BE2C (cell line): Measurements from ENCODE around the gene GALNT9.
"Not testable (repeated sequence)": the region's sequence is repeated elsewhere in the genome, so short reads cannot be mapped to it uniquely, and the experiment has no call there.

ENCODE experiments used
- DNase-seq: peaks from one replicate; pipeline ENCODE4 v3.0.0-alpha.2; 2020
- H3K27me3 ChIP-seq: fragments of 250-450 bp; sonication (Bioruptor Pico); 2 replicates; pipeline ENCODE4 v1.5.1; 2020; ENCODE audit warnings: mild to moderate bottlenecking
- H3K36me3 ChIP-seq: fragments of 250-450 bp; sonication (Bioruptor Pico); 2 replicates; pipeline ENCODE4 v1.5.1; 2020; ENCODE audit warnings: mild to moderate bottlenecking
- H3K4me1 ChIP-seq: fragments of 250-450 bp; sonication (Bioruptor Pico); 2 replicates; pipeline ENCODE4 v1.5.1; 2020
- H3K4me3 ChIP-seq: 2 replicates; pipeline ENCODE4 v1.5.1; 2011; ENCODE audit warnings: low read depth, low read length
- H3K9me3 ChIP-seq: fragments of 250-450 bp; sonication (Bioruptor Pico); 2 replicates; pipeline ENCODE4 v1.5.1; 2020
- TF ChIP-seq, protein P1 (sequence below): IDR thresholded peaks from 2 replicates; pipeline ENCODE4 v1.5.1; 2012; ENCODE audit warnings: mild to moderate bottlenecking, low read depth, low read length

The GALNT9 gene

DNA sequence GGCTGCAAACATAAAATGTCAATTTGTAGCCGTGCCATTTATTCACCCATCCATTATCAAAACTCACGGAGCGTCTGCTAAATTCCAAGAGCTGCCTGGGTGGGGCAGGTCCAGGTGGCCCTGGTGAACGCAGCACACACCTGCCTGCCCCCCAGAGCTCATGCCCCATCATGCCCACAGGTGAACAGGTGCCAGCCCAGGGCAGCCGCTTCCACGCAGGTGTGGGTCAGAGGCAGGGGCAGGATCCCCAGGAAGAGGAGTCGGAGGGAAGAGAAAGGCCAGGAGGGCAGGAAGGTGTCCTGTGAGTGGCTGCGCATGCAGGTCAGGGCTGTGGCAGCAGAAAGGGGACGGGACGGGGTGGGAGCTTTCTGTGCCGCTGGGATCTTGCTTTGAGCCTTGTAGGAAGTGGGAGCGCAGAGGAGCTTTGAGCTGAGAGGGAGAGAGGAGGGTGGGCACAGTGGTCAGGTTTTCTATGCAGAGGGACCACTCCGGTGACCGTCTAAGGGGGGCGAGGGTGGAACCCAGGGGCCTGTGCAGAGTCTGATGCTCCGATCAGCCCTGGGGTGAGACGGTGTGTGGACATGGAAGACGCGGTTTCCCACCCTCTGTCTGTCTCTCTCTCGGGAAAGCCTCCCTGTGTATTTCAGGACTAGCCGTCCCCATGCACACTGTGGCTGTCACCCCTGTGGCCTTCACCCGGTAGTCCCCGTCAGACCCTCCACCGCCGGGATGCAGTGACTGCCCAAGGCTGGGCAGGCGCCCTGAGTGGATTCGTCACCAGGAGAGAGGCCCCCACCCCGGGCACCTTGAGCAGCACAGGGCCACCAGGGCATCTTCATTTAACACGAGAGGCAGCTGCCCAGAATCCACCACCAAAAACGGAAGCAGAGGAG lies 26.7 kb downstream of the GALNT9 start:
- DNase-seq = no peak
- H3K27me3 ChIP-seq = peaks cover 20% of the 10 kb centered on the region
- no peak overlapping the region for H3K4me3 ChIP-seq
- TF ChIP-seq, protein P1, sequence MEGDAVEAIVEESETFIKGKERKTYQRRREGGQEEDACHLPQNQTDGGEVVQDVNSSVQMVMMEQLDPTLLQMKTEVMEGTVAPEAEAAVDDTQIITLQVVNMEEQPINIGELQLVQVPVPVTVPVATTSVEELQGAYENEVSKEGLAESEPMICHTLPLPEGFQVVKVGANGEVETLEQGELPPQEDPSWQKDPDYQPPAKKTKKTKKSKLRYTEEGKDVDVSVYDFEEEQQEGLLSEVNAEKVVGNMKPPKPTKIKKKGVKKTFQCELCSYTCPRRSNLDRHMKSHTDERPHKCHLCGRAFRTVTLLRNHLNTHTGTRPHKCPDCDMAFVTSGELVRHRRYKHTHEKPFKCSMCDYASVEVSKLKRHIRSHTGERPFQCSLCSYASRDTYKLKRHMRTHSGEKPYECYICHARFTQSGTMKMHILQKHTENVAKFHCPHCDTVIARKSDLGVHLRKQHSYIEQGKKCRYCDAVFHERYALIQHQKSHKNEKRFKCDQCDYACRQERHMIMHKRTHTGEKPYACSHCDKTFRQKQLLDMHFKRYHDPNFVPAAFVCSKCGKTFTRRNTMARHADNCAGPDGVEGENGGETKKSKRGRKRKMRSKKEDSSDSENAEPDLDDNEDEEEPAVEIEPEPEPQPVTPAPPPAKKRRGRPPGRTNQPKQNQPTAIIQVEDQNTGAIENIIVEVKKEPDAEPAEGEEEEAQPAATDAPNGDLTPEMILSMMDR = no peak
- H3K36me3 ChIP-seq = no peaks in the 10 kb centered on the region
- H3K4me1 ChIP-seq = no peaks in the 10 kb centered on the region
- no peaks in the 10 kb centered on the region for H3K9me3 ChIP-seq

GRCh38 chr12:132300789-132301722 lies 28.3 kb downstream of the GALNT9 start:
- no peaks in the 10 kb centered on the region for H3K36me3 ChIP-seq
- TF ChIP-seq, protein P1 = no peak
- no peak for DNase-seq
- H3K27me3 ChIP-seq = peaks cover 24% of the 10 kb centered on the region
- H3K4me1 ChIP-seq = no peaks in the 10 kb centered on the region
- H3K4me3 ChIP-seq = no peak overlapping the region
- no peaks in the 10 kb centered on the region for H3K9me3 ChIP-seq

GRCh38 chr12:132296063-132296462 lies 33.3 kb downstream of the GALNT9 start:
- H3K9me3 ChIP-seq = no peaks in the 10 kb centered on the region
- TF ChIP-seq, protein P1 = no peak
- H3K27me3 ChIP-seq = peaks cover 21% of the 10 kb centered on the region
- H3K36me3 ChIP-seq = no peaks in the 10 kb centered on the region
- no peaks in the 10 kb centered on the region for H3K4me1 ChIP-seq
- H3K4me3 ChIP-seq = no peak overlapping the region
- DNase-seq = no peak

DNA sequence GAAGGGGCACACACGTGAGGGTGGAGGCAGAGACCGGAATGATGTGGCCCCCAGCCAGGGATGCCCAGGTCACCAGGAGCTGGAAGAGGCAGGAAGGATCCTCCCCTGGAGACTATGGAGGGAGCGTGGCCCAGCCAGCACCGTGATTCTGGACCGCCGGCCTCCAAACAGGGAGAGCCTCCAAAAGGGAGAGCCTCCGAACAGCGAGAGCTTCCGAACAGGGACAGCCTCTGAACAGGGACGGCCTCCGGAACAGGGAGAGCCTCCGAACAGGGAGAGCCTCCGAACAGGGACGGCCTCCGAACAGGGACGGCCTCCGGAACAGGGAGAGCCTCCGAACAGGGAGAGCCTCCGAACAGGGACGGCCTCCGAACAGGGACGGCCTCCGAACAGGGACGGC lies 33.8 kb downstream of the GALNT9 start:
- H3K9me3 ChIP-seq = not testable (repeated sequence)
- H3K27me3 ChIP-seq = peaks cover 18% of the 10 kb centered on the region

DNA sequence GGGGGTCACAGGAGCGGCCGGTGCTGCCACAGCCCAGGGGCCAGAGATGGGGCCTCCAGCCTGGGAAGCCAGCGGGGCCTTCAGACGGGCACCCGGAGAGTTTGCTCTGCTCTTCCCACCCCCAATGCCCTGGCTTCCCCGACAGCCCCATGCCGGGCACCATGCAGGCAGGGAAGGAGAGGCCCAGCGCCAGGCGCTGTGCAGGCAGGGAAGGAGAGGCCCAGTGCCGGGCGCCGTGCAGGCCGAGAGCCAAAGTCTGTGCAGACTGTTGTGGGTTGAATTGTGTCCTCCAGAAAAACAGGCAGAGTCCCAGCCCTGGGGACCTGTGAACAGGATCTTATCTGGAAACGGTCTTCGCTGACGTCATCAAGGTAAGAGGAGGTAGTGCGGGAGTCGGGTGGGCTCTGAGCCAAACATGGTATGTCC lies 34.3 kb downstream of the GALNT9 start:
- Histone ChIP-seq H3K9me3 (no peaks in the 10 kb centered on the region), H3K27me3 (peaks cover 18% of the 10 kb centered on the region), H3K4me3 (no peak overlapping the region), H3K4me1 (no peaks in the 10 kb centered on the region), H3K36me3 (no peaks in the 10 kb centered on the region)
- DNase-seq = no peak
- TF ChIP-seq, protein P1 = no peak

More for the DNA sequence above, 33.8 kb downstream of the GALNT9 start:
- not testable (repeated sequence) for H3K4me3 ChIP-seq, H3K4me1 ChIP-seq, DNase-seq, H3K36me3 ChIP-seq

DNA sequence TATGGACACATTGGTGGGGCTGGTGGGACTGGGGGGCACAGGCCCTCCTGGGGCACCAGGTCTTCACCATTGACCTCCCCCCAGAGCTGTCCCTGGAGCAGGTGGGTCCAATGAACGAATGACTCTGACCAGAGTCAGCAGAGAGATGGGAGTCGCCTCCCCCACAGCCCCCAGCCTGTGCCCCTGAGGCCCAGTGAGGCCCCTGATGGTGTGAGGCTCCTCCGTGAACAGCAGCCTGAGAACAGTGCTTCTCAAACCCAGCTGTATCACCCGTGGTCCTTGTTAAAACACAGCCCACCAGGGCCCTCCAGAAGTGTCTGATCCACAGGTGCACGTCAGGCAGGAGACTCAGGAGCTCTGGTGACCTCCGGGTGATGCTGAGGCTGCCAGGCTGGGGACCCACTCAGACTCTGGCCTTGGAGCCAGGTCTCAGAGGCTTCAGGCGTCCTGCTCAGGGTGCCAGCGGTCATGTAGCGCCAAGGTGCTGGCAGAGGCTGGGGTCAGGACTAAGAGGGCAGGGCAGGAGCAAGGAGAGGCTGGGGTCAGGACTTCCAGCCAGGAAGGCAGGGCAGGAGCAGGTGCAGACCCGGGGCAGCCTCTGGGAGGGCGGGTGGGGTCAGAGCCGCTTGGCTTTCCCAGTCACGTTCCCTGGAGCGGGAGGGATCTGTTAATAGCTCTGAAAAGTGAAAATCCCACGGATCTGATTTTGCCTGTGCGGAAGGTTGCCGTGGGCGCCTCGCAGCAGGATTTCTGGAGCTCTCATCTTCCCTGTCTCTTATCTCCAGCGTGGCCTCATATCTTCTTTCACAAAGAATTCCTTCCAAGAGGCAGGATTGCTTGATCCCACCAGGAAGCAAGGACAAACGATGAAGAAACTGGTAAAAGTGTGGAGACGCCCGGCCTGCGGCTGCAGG lies 35.0 kb downstream of the GALNT9 start:
- Histone ChIP-seq H3K9me3 (no peaks in the 10 kb centered on the region), H3K36me3 (no peaks in the 10 kb centered on the region), H3K4me3 (no peak overlapping the region), H3K4me1 (no peaks in the 10 kb centered on the region), H3K27me3 (peaks cover 18% of the 10 kb centered on the region)
- TF ChIP-seq, protein P1 = no peak
- no peak for DNase-seq
